IMR-90 (cell line): Measurements from ENCODE around the gene BAIAP2L1. TPM values are rescaled to one million over a fixed set of nuclear protein-coding genes. Genes with fewer than 3 reads are reported as not detected.

Experiments used
- ATAC-seq: fragments of 200-7000 bp; cut with Tn5 transposase; 2 replicates; pipeline ENCODE4 v1.9.1; 2020; ENCODE audit warnings: low read depth, mild to moderate bottlenecking, moderate library complexity
- BruUV-seq: library from RNA; stranded (reverse); fragments of 400-500 nt; replicated peaks from 2 replicates; lab custom pipeline; 2021; lab: Mats Ljungman, UMichigan
- CTCF ChIA-PET: fragments of 300-600 bp; formaldehyde crosslinking; extraction: SDS; loops from one replicate; lab custom pipeline; 2021; ENCODE audit warnings: antibody characterized with exemption; lab: Yijun Ruan, JAX
- POLR2A ChIA-PET: fragments of 300-600 bp; sonication (Branson Sonifier 250); formaldehyde crosslinking; loops from one replicate; lab custom pipeline; 2022; ENCODE audit warnings: antibody characterized with exemption; ENCODE audit not compliant: unreplicated experiment; lab: Charles Lee
- DNase-seq: peaks from one replicate; pipeline ENCODE4 v3.0.0; 2013
- H2AFZ ChIP-seq: replicated peaks from 2 replicates; pipeline ENCODE3; 2013; ENCODE audit warnings: low read length, mild to moderate bottlenecking; ENCODE audit not compliant: poor library complexity
- H2AK5ac ChIP-seq: 2 replicates; pipeline ENCODE4 v1.6.1; 2013; ENCODE audit warnings: low read depth, low read length, inconsistent platforms
- H2AK9ac ChIP-seq: replicated peaks from 2 replicates; pipeline ENCODE3; 2013; ENCODE audit warnings: mild to moderate bottlenecking, low read depth, low read length, moderate library complexity; ENCODE audit not compliant: poor library complexity
- H2BK120ac ChIP-seq: 2 replicates; pipeline ENCODE4 v1.6.1; 2013; ENCODE audit warnings: low read depth, low read length, inconsistent platforms
- H2BK15ac ChIP-seq: 3 replicates; pipeline ENCODE4 v1.6.1; 2013; ENCODE audit warnings: low read depth, low read length, inconsistent platforms
- H2BK20ac ChIP-seq: 2 replicates; pipeline ENCODE4 v1.6.1; 2013; ENCODE audit warnings: low read depth, mild to moderate bottlenecking, inconsistent platforms, low read length, moderate library complexity
- H2BK5ac ChIP-seq: 2 replicates; pipeline ENCODE4 v1.6.1; 2013; ENCODE audit warnings: mild to moderate bottlenecking, low read depth, low read length, inconsistent platforms; ENCODE audit not compliant: poor library complexity, severe bottlenecking
- H3K14ac ChIP-seq: replicated peaks from 2 replicates; pipeline ENCODE4 v1.6.1; 2013; ENCODE audit warnings: low read depth, low read length, inconsistent platforms
- H3K18ac ChIP-seq: 2 replicates; pipeline ENCODE4 v1.6.1; 2013; ENCODE audit warnings: low read depth, low read length, control low read depth
- H3K23ac ChIP-seq: 2 replicates; pipeline ENCODE4 v1.6.1; 2013; ENCODE audit warnings: low read depth, low read length, inconsistent platforms
- H3K27ac ChIP-seq: 2 replicates; pipeline ENCODE4 v1.5.1; 2013; ENCODE audit warnings: mild to moderate bottlenecking, control low read depth, low read length; ENCODE audit not compliant: insufficient read depth
- H3K27me3 ChIP-seq: 2 replicates; pipeline ENCODE4 v1.6.1; 2013; ENCODE audit warnings: low read length; ENCODE audit not compliant: control insufficient read depth, insufficient read depth
- H3K36me3 ChIP-seq: 2 replicates; pipeline ENCODE4 v1.6.1; 2013; ENCODE audit warnings: low read length, mixed read lengths; ENCODE audit not compliant: control insufficient read depth, insufficient read depth
- H3K4ac ChIP-seq: 2 replicates; pipeline ENCODE4 v1.6.1; 2013; ENCODE audit warnings: low read depth, low read length, inconsistent platforms
- H3K4me1 ChIP-seq: 2 replicates; pipeline ENCODE4 v1.6.1; 2013; ENCODE audit warnings: low read length, mixed read lengths; ENCODE audit not compliant: control insufficient read depth, insufficient read depth
- H3K4me2 ChIP-seq: 2 replicates; pipeline ENCODE4 v1.6.1; 2013; ENCODE audit warnings: low read depth, mild to moderate bottlenecking, control low read depth, low read length, moderate library complexity
- H3K4me3 ChIP-seq: 2 replicates; pipeline ENCODE4 v1.5.1; 2013; ENCODE audit warnings: low read depth, mild to moderate bottlenecking, control low read depth, low read length, moderate library complexity; ENCODE audit not compliant: insufficient read depth
- H3K56ac ChIP-seq: 2 replicates; pipeline ENCODE4 v1.6.1; 2013; ENCODE audit warnings: low read length, inconsistent platforms; ENCODE audit not compliant: insufficient read depth; ENCODE audit errors: extremely low read depth
- H3K79me1 ChIP-seq, 2 experiments: 2 replicates each; pipeline ENCODE4 v1.6.1; 2013; ENCODE audit warnings: low read length in 2 of 2, inconsistent platforms in 1 of 2, low read depth in 1 of 2
- H3K9ac ChIP-seq: 2 replicates; pipeline ENCODE4 v1.6.1; 2013; ENCODE audit warnings: low read depth, low read length, control low read depth
- H3K9me1 ChIP-seq: 2 replicates; pipeline ENCODE4 v1.6.1; 2013; ENCODE audit warnings: low read length, inconsistent platforms; ENCODE audit not compliant: insufficient read depth
- H3K9me3 ChIP-seq: 2 replicates; pipeline ENCODE4 v1.6.1; 2013; ENCODE audit warnings: low read length; ENCODE audit not compliant: control insufficient read depth, insufficient read depth
- H4K20me1 ChIP-seq: 2 replicates; pipeline ENCODE4 v1.6.1; 2013; ENCODE audit warnings: low read length, inconsistent platforms; ENCODE audit not compliant: insufficient read depth
- H4K5ac ChIP-seq: 2 replicates; pipeline ENCODE4 v1.6.1; 2013; ENCODE audit warnings: mild to moderate bottlenecking, low read depth, low read length, control low read depth
- H4K8ac ChIP-seq, 2 experiments: 2 replicates each; pipeline ENCODE4 v1.6.1; 2013; ENCODE audit warnings: low read depth in 2 of 2, low read length in 2 of 2, control low read depth in 1 of 2, inconsistent platforms in 1 of 2
- H4K91ac ChIP-seq: 2 replicates; pipeline ENCODE4 v1.6.1; 2013; ENCODE audit warnings: low read depth, low read length, inconsistent platforms; ENCODE audit not compliant: insufficient read depth
- CEBPB ChIP-seq: IDR thresholded peaks from 2 replicates; pipeline ENCODE4 v1.6.1; 2012; ENCODE audit warnings: low read depth, low read length, improper control_type of control experiment
- CHD1 ChIP-seq: IDR thresholded peaks from 2 replicates; pipeline ENCODE4 v1.6.1; 2012; ENCODE audit warnings: low read depth, low read length, improper control_type of control experiment
- CTCF ChIP-seq: conservative IDR thresholded peaks from 2 replicates; pipeline ENCODE4 v1.5.1; 2012; ENCODE audit warnings: mild to moderate bottlenecking, low read depth, low read length, improper control_type of control experiment
- ELK1 ChIP-seq: fragments of 150-350 bp; IDR thresholded peaks from 2 replicates; pipeline ENCODE4 v1.6.1; 2016; ENCODE audit warnings: low read depth, mild to moderate bottlenecking, low read length, moderate library complexity, borderline replicate concordance
- FOS ChIP-seq: fragments of 150-350 bp; IDR thresholded peaks from 2 replicates; pipeline ENCODE4 v1.6.1; 2016; ENCODE audit warnings: low read depth, low read length
- MAZ ChIP-seq: IDR thresholded peaks from 2 replicates; pipeline ENCODE4 v1.6.1; 2012; ENCODE audit warnings: low read depth, mild to moderate bottlenecking, low read length, improper control_type of control experiment, moderate library complexity, borderline replicate concordance
- MXI1 ChIP-seq: IDR thresholded peaks from 2 replicates; pipeline ENCODE4 v1.6.1; 2012; ENCODE audit warnings: low read depth, mild to moderate bottlenecking, low read length, moderate library complexity, borderline replicate concordance
- NFE2L2 ChIP-seq: fragments of 150-350 bp; IDR thresholded peaks from 2 replicates; pipeline ENCODE4 v1.6.1; 2016; ENCODE audit warnings: low read depth, mild to moderate bottlenecking, low read length
- POLR2A ChIP-seq: IDR thresholded peaks from 2 replicates; pipeline ENCODE4 v1.6.1; 2012; ENCODE audit warnings: mild to moderate bottlenecking, low read depth, low read length
- RCOR1 ChIP-seq: IDR thresholded peaks from 2 replicates; pipeline ENCODE4 v1.6.1; 2012; ENCODE audit warnings: mild to moderate bottlenecking, low read length, improper control_type of control experiment; ENCODE audit not compliant: insufficient replicate concordance
- RFX5 ChIP-seq: IDR thresholded peaks from 2 replicates; pipeline ENCODE4 v1.8.0; 2012; ENCODE audit warnings: low read depth, mild to moderate bottlenecking, low read length, moderate library complexity
- SMC3 ChIP-seq: fragments of 150-350 bp; IDR thresholded peaks from 2 replicates; pipeline ENCODE4 v1.6.1; 2016; ENCODE audit warnings: low read depth, mild to moderate bottlenecking, antibody characterized with exemption, low read length, moderate library complexity
- USF2 ChIP-seq: fragments of 150-350 bp; IDR thresholded peaks from 2 replicates; pipeline ENCODE4 v1.6.1; 2017; ENCODE audit warnings: mild to moderate bottlenecking, antibody characterized with exemption, low read length, low read depth
- WGBS, 2 experiments: methylation state at CpG; one replicate each; pipeline versions ENCODE4 v1.1.5 to v1.1.7; 2013; ENCODE audit warnings: missing lambda C conversion rate in 2 of 2; ENCODE audit not compliant: insufficient read length in 1 of 2; ENCODE audit errors: extremely low coverage in 2 of 2; 5-methylcytosine and 5-hydroxymethylcytosine counted together
- dilution Hi-C: fragments of 300-500 bp; cut with HindIII; formaldehyde crosslinking; loops from one replicate; pipeline ENCODE4 v1.14.3; 2018; ENCODE audit warnings: low sequenced_read_pairs; ENCODE audit not compliant: unreplicated experiment
- in situ Hi-C: fragments of 300-500 bp; cut with MboI; formaldehyde crosslinking; loops from 3 replicates; pipeline ENCODE4 v1.14.3; 2019; ENCODE audit warnings: low sequenced_read_pairs, inconsistent platforms, mixed read lengths
- intact Hi-C: fragments of 100-400 bp; cut with micrococcal nuclease; formaldehyde crosslinking; loops from 2 replicates; pipeline ENCODE4 v1.10.0; 2022
- polyA plus RNA-seq, 3 experiments: library from polyadenylated mRNA; depleted of rRNA; stranded (reverse); fragments of >200 nt; gene quantifications; 2 replicates each; pipeline ENCODE4 v1.2.3, GENCODE V29; 2012; ENCODE audit warnings: low replicate concordance in 1 of 3
- total RNA-seq: library from RNA; depleted of rRNA; stranded (reverse); fragments of >200 nt; gene quantifications from 2 replicates; pipeline ENCODE4 v1.2.3, GENCODE V29; 2012

The BAIAP2L1 gene
- total and polyA plus RNA-seq, 2 of the 4 experiments (the other 2 are of a cell fraction): 2.2 to 6.0 TPM

GRCh38 chr7:98297626-98298286, 103.1 kb downstream of the BAIAP2L1 start:
- Histone ChIP-seq H2BK5ac (no peak overlapping the region), H3K9me1 (no peaks in the 10 kb centered on the region; the same call in 1 of the 2 replicates), H3K36me3 (peaks cover 25% of the 10 kb centered on the region), H4K8ac (no peak overlapping the region), H3K4me3 (no peak overlapping the region), H2AK5ac (no peak overlapping the region), H4K91ac (no peak overlapping the region), H2AK9ac (no peak overlapping the region), H2AFZ (no peak overlapping the region), H2BK20ac (no peak overlapping the region), H3K4ac (no peak overlapping the region), H4K5ac (no peak overlapping the region), H2BK15ac (no peak overlapping the region), H3K23ac (no peak overlapping the region), H3K9ac (no peak overlapping the region), H3K4me2 (no peak overlapping the region), H4K20me1 (peaks cover 24% of the 10 kb centered on the region), H3K27me3 (no peaks in the 10 kb centered on the region), H3K79me1 (peaks cover 13 to 47% of the 10 kb centered on the region in 2 experiments), H2BK120ac (no peak overlapping the region), H3K27ac (no peak overlapping the region), H3K18ac (no peak overlapping the region), H3K14ac (no peak overlapping the region), H3K9me3 (no peaks in the 10 kb centered on the region), H3K4me1 (no peaks in the 10 kb centered on the region), H3K56ac (no peak overlapping the region)
- TF ChIP-seq CTCF (no peak), MAZ (no peak), FOS (no peak), ELK1 (no peak), SMC3 (no peak), USF2 (no peak), CEBPB (no peak), CHD1 (no peak), POLR2A (no peak), NFE2L2 (no peak), RFX5 (no peak), RCOR1 (no peak), MXI1 (no peak)
- no CpG with 5 or more reads among the region's 21 CpGs for WGBS, 2 experiments
- POLR2A ChIA-PET: interaction anchor here (0.5 kb wide), 1 partner anchor 8 kb away, joined by 12 read pairs; no protein-coding TSS in a partner anchor
- ATAC-seq (no peak), DNase-seq (no peak)
- BruUV-seq: no TSS peak
- in situ Hi-C loops (loop anchor here (5.0 kb wide), 2 partner anchors 110 to 545 kb away; no protein-coding TSS in a partner anchor), intact Hi-C loops (no loop called here), dilution Hi-C loops (no loop called here)
- CTCF ChIA-PET: interaction anchor here (0.9 kb wide), 1 partner anchor 104 kb away, joined by 4 read pairs; the partner anchor contains the start of gene BAIAP2L1
